Stimulated activated CD4-positive, alpha-beta T cell treated with anti-CD3 and anti-CD28 coated beads, Interleukin-15, amount 100 ng/mL, for 48 hours (primary cell): ENCODE measurements around the gene WBP1.
A peak's percentile ranks its signal among the peaks of the same experiment; 100 is the strongest.

Experiments
- DNase-seq, 2 donors: peaks; one replicate each; pipeline ENCODE4 v3.0.0-alpha.2; 2020; ENCODE audit warnings: low read depth in 2 of 2

Gene WBP1

DNA sequence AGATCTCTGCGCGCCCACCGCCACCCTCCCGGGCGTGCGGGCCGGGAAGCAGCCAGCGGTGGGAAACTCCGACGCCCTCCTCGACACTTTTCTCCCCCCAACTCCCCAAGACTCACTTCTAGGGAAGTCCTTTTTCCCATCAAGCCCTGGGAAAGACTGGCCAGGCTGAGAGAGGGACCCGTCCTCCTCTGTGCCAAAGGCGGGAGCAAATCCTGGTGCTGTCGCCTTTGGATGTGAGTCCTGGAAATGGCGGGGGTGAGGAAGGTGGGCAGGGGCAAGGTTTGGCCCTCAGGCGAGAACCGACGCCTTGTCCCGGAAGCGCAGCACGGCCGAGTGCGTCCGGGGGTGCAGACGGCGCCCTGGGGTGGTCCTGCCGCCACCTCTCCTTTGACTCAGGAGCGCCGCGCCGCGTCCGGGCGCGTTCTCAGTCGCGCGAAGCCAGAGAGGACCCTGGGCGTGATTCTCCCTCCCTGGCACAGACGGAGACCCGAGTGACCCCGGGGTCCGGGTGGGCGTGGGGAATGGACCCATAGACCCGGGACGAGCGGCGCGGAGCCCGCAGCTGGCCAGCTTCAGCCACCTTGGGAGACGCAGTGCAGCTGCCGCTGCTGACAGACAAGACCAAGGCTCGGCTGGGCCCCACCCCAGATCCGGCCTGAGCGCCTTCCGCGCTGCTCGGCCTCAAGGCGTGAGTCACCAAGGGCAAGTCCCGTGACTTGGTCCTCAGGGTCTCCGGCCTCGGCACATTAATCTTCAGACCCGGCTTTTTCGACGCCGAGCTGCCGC lies 44.7 kb downstream of the WBP1 start:
- no peak for DNase-seq

DNA sequence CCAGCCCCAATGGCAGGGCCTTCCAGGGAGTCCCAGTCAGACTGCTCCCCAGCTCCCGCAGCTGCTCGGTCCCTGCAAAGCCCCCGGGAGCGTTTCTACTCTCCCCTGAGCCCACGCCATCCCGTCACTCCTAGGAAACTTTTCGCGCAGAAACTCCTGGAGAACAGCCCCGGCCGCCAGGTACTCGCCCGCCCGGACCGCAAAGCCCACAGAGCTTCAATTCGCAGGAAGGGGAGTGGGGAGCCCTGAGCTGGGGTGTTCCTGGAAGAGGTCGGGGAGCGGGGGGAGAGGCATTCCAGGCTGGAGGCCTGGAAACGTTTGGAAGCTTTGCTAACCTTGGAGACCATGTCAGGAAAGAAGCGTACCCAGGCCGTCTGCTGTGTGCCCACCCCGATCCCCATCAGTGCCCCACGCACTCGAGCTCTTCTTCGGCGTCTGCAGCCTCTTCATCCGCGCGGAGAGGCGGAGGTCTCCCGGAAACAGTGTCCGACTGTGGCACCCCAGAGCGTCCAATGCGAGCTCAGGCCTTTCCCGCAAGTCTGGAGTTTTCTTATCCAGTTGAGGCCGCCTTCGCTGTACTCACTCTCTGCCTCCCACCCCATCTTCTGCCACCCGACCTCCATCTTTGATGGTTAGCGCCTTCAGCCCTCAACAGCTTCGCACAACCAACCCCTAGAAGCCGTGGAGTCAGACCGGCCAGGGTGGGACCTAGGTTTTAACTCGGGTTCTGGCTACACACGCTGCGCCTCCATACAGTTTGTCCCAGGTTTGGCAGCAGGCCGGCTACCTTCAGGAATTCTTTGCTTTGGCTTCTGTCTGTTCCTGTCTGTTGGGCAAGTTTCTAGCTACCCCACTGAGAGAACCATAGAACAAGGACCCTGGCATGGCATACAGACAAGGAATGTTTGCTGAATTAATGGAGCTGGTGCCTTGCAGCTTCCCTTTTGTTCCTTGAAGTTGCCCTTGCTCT lies 45.6 kb downstream of the WBP1 start:
- DNase-seq: no peak

DNA sequence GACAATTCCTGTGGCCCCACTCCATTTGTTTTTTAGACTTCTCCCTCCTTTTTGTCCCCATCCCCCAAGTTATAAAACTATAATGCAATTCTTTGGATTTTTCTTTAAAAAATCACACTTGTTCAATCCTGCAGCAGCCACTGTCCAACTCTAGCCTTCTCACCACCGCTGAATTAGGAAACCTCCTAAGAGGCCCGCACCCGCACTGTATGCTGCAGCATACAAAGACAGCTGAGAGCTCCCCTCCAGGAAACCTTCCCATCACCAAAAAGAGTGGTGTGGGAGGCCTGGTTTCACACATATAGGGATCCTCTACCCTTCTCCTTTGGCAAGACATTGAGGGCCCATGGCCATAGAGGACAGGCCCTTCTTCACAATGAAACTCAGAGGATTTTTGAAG lies 46.4 kb downstream of the WBP1 start:
- DNase-seq: no peak

DNA sequence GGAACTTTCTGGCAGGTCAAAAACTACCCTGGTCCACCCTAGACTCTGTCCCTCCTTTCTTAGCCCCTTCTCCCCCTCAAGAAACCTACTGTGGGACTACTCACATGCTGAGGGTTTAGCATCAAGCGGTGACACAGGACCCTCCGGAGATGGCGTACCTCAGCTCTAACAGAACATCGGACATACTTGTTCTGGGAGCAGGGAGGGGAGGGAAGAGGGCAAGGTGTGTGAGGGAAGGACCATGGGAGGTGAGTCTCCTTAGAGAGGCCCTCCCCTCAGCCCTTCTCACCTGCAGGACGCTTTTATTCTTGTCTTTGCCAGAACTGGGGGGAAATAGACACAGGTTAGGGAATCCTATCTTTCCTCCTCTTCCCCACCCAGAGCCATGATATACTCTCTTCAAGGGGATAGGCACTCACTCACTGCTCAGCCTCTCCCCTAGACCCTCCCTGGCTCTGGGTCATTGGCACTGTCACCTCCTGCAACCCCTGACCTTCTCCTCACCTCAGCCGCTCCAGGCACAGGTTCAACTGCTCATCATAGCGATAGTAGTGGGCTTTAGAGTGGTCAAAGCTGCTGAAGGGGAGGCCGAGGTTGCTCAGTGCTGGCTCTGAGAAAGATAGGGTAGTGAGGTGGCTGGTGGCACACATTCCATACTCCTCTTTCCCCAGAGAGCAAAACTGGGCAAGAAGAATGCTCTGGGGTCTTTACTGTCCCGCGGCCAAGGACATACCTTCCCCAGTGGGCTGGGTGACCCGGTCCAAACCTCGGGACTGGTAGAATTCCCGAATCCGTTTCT lies 47.4 kb downstream of the WBP1 start:
- DNase-seq: no peak

DNA sequence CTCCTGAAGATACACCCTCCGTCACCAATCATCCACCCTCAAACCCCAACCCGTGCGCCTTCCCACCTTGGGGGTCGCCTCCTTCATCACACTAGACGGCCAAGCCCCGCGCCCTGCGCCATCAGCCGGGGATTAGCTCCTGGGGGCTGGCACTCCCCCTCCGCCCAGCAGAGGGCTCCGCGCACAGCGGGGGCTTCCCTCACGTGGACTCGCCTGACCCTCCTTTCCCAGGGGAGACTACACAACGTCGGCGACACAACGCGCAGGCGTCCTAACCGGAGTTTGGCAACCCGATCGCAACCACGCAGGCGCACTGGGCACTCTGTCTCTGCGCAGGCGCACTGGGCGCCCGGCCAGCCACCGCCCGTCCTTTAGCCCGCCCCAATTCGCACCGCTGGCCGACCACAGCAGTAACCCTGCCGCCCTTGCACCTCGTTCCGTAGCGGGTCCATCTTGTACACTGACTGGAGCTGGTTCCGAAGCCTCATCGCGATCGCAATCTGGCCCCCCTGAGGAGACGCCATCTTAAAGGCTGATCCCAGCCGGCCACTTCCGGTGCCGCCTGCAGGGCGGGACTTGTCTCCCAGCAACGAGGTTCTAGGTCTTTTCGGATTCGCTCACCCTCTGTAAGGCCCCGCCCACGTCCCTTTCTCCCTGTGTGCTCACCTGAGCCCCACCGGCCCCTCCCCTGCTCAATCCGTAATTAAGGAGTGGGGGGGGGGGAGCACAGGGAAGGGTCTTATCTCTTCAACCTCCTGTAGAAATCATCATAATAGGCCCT lies 49.1 kb downstream of the WBP1 start, which contains the start of gene PCGF1:
TSS of gene PCGF1 (minus strand) at position 551 of the 781 bp plus-strand sequence. CDS start at position 524, 27 bp downstream.
- peak; percentile 96 to 99 for DNase-seq

DNA sequence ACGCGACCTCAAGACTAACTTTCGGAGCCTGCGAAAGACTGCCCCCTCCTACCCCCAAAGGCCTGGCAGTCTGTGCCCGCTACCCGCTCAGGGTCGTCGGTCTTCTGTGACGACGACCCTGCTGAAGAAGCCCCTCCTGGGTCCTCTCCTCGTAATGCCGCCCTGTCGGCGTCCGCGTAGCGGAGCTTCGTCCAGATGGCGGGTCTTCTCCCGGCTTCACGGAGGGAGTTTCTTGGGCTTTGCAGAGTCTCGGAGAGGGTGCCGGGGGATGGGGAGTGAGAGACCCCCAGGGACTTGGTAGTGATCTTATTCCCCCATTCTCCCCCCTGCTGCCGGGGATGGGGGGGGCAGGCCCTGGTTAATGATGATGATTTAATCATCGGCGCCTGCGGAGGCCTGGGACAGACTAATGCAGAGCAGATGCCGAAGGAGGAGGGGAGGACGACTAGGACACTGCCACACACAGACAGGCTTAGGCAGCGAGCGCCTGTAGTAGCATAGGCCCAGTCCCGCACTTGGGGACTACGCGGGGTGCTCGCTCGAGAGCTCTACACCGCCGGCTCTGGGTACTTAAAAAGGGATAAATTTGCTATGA lies 49.8 kb downstream of the WBP1 start:
- DNase-seq: no peak

DNA sequence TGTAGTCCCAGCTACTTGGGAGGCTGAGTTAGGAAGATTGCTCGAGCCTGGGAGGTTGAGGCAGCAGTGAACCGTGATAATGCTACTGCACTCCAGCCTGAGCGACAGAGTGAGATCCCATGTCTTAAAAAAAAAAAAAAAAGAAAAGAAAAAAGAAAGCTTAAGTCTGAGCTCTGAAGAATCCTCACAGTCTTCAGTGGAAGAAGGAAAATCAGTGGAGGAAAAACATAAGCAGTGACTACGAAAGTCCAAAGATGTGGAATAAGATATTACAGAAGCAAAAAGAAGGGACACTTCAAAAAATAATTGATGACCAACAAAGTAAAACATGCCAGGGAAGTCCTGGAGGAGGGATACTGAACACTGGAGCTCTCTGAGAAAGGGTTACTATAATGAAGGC lies 52.0 kb downstream of the WBP1 start:
- DNase-seq: no peak
